Measurements from ENCODE around the gene MORC4. TPM values are rescaled to one million over a fixed set of nuclear protein-coding genes. Genes with fewer than 3 reads are reported as not detected.

The MORC4 gene
- polyA plus RNA-seq, 1 donor from 2014 or later, result 4.2 TPM

DNA sequence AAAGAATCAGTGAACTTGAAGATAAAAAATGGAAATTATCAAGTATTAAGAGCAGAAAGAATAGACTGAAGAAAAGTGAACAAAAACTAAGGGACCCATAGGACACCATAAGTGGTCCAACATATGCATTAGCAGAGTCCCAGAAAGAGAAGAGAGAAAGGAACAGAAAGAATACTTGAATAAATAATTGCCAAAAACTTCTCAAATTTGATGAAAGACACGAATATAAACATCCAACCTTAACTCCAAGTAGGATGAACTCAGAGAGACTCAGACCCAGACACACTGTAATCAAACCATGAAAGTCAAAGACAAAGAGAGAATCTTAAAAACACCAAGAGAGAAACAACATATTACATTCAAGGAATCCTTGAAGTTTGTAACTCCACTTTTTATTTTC lies 35.7 kb downstream of the MORC4 start:
- peaks cover 12% of the 10 kb centered on the region for H3K36me3 Mint-ChIP-seq

DNA sequence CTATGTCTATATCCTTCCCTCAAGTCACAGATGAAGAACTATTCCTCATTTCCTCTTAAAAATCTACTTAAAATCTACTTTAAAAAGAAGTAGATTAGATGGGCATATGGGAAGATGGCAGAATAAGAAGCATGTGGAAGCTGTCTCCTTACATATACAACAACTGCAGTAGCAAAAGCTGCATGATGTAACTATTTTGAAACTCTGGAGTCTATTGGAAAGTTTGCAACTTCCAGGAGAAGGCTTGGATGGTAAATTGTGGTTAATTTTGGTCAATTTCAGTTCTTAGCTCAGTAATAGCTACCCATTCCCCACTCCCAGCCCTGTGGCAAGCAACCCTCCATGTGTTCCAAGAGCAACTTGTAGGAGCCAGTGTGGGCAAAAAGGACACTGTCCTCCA lies 36.9 kb downstream of the MORC4 start:
- H3K27me3 Mint-ChIP-seq, result no peaks in the 10 kb centered on the region
- peaks cover 10% of the 10 kb centered on the region for H3K36me3 Mint-ChIP-seq
- H3K4me3 Mint-ChIP-seq, result no peak overlapping the region
- no peak overlapping the region for H3K27ac Mint-ChIP-seq
- H3K4me1 Mint-ChIP-seq, result peaks cover 0 to 3% (median 0%) of the 10 kb centered on the region in 3 donors
- no peaks in the 10 kb centered on the region for H3K9me3 Mint-ChIP-seq

More for the DNA sequence above, 35.7 kb downstream of the MORC4 start:
- Mint-ChIP-seq H3K4me3 (no peak overlapping the region), H3K27me3 (no peaks in the 10 kb centered on the region), H3K27ac (no peak overlapping the region), H3K9me3 (no peaks in the 10 kb centered on the region), H3K4me1 (peaks cover 0 to 3% (median 0%) of the 10 kb centered on the region in 3 donors)

DNA sequence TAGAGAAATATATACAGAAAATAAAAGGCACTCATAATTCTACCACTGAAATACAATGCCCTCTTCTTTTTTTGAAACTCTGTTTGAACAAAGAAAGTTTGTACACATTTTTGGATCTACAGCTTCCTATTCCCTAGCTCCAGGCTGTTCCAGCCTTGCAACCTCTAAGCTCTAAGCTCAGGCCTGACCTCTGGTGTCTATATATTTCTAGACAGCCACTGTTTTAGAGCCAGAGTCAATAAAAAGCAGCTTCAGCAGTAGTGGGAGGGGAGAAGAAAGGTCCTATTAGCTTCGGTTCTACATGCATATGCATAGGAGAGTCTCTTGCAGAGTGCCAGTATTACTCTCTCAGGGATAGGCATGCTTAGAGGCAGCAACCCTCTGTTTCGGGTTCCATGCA lies 40.1 kb downstream of the MORC4 start:
- Mint-ChIP-seq H3K27me3 (no peaks in the 10 kb centered on the region), H3K27ac (no peak overlapping the region), H3K4me1 (peaks cover 0 to 3% (median 0%) of the 10 kb centered on the region in 3 donors), H3K4me3 (no peak overlapping the region), H3K36me3 (peaks cover 8% of the 10 kb centered on the region), H3K9me3 (no peaks in the 10 kb centered on the region)

DNA sequence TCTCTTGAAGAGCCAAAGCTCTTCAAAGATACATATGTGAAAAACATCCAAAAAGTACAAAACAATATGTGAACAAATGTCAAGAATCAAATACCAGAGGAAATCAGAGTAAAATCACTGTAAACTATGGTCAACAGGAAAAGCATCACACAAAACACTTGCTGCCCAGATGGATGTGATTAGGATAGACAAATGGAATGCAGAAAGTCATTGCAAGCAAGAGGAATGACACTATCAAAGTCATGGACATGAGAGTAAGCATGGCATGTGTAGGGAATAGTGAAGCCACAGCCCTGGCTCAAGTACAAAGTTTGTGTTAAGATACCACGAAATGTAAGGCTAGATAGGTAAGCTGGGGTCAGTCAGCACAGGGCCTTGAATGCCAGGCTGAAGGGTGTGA lies 42.2 kb downstream of the MORC4 start:
- Mint-ChIP-seq H3K36me3 (peaks cover 3% of the 10 kb centered on the region), H3K27ac (no peak overlapping the region), H3K9me3 (no peaks in the 10 kb centered on the region), H3K4me3 (no peak overlapping the region), H3K4me1 (no peaks in the 10 kb centered on the region), H3K27me3 (no peaks in the 10 kb centered on the region)

DNA sequence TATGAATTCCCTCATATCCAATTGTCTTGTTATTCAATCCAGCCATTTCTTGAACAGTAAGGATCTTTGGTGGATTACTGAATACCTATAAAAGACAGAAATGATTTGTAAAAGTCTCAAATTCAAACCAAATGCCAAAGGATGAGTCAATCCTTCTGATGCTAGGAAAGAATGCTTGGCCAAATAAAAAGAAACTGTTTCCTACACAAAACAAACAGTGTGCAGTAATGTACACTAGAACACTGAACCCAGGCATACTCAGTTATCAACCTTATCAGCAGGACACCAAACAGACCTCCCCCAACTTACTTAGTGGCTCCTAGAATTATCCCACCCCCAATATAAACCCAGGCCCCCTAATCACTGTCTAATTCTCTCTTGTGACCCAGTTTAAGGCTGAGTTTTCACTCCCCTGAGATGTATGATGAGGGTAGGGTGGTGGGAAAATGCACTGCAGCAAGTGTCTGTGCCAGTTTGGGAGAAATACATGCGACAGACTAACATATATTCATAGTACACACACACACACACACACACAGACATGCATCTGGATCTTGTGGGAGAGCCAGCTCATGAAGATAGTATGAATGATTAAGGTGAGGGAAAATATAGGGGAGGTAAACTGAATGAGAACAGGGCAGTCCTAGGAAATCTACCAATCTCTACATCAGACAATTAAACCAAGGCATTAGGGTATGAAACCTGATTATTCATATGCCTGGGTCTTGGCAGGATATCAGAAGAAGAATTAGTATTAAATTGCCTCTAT lies 44.8 kb downstream of the MORC4 start:
- Mint-ChIP-seq H3K27ac (no peak overlapping the region), H3K9me3 (no peaks in the 10 kb centered on the region), H3K27me3 (no peaks in the 10 kb centered on the region), H3K4me3 (no peak overlapping the region), H3K4me1 (no peaks in the 10 kb centered on the region), H3K36me3 (no peaks in the 10 kb centered on the region)

DNA sequence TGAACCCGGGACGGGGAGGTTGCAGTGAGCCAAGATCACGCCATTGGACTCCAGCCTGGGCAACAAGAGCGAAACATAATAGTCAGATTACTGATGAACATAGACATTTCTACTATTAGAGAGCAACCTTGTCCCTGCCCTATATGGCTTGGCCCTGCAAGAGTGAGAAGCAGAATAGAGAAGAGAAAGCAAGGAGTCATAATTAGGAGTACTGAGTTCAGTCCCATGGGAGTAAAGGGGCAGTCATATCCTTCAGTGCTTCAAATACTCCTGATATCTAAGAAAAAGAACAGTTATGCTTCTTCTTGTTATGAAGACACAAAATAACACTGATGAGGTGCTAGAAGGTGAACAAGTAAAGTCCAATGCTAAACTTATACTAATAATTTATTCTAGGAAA lies 46.0 kb downstream of the MORC4 start:
- no peaks in the 10 kb centered on the region for H3K27me3 Mint-ChIP-seq
- no peaks in the 10 kb centered on the region for H3K4me1 Mint-ChIP-seq
- no peaks in the 10 kb centered on the region for H3K36me3 Mint-ChIP-seq
- no peak overlapping the region for H3K27ac Mint-ChIP-seq
- H3K4me3 Mint-ChIP-seq, result no peak overlapping the region
- no peaks in the 10 kb centered on the region for H3K9me3 Mint-ChIP-seq

DNA sequence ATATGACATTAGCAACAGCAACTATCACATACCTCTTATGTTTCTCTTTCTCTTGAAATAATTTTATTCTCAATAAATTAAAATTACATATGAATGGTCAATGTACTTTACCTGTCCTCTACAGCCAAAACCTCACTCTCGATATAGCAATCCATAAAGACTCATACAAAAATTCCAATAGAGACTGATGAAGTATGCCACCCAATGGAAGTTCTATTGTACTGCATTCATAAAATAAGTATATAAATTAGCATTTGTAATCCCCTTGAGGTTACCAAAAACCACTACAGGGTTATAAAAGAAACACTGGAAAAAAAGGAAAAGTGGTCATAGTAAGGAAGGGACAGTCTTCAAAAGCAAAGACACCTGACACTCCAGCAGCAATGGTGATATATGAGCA lies 47.0 kb downstream of the MORC4 start:
- H3K9me3 Mint-ChIP-seq, result no peaks in the 10 kb centered on the region
- H3K4me3 Mint-ChIP-seq, result no peak overlapping the region
- H3K27me3 Mint-ChIP-seq, result no peaks in the 10 kb centered on the region
- no peak overlapping the region for H3K27ac Mint-ChIP-seq
- H3K36me3 Mint-ChIP-seq, result no peaks in the 10 kb centered on the region
- no peaks in the 10 kb centered on the region for H3K4me1 Mint-ChIP-seq

DNA sequence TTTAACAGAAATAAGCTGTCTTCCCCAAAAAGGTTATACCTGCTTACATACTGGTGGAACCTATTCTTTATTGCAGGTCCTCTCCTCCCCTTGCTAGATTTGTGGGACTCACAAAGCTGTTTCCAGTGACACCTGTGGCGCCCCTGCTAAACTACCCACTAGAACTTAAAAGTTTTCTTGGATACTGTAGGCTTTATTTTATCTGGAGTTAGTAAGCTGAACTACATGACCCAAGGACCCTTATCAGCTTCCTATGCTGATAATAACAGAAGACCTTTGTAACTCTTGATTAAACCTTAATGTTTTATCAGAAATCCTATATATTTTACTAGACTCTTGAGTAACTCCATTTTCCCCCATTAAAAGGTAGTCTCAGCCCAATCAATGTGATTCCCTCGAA lies 47.5 kb downstream of the MORC4 start:
- no peaks in the 10 kb centered on the region for H3K9me3 Mint-ChIP-seq
- H3K36me3 Mint-ChIP-seq, result no peaks in the 10 kb centered on the region
- no peaks in the 10 kb centered on the region for H3K4me1 Mint-ChIP-seq
- no peak overlapping the region for H3K4me3 Mint-ChIP-seq
- H3K27ac Mint-ChIP-seq, result no peak overlapping the region
- no peaks in the 10 kb centered on the region for H3K27me3 Mint-ChIP-seq

DNA sequence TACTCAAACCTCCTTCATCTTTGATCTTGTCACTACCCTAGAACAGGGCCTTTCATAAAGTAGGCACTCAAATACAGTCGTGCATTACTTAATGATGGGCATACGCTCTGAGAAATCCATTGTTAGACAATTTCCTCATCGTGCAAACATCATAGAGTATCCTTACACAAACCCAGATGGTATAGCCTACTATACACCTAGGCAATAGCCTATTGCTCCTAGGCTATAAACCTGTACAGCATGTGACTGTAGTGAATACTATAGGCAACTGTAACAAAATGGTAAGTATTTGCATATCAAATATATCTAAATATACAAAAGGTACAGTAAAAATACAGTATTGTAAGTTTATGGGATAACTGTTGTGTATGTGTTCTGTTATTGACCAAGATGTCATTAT lies 47.9 kb downstream of the MORC4 start:
- Mint-ChIP-seq H3K9me3 (no peaks in the 10 kb centered on the region), H3K27ac (no peak overlapping the region), H3K4me3 (no peak overlapping the region), H3K36me3 (no peaks in the 10 kb centered on the region), H3K27me3 (no peaks in the 10 kb centered on the region), H3K4me1 (no peaks in the 10 kb centered on the region)

DNA sequence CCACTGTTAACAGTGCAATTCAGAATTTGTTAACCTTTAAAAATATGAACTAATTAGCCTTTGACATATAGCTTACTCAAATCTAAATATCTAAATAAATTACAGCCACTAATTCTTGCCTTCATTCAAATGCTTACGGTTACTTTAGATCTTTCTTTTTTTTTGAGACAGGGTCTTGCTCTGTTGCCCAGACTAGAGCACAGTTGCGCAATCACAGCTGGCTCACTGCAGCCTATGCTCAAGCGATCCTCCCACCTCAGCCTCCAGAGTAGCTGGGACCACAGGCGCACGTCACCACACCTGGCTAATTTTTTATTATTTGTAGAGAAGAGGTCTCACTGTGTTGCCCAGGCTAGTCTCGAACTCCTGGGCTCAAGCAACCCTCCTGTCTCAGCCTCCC lies 48.8 kb downstream of the MORC4 start:
- Mint-ChIP-seq H3K27ac (no peak overlapping the region), H3K4me1 (no peaks in the 10 kb centered on the region), H3K36me3 (no peaks in the 10 kb centered on the region), H3K4me3 (no peak overlapping the region), H3K27me3 (peaks cover 1% of the 10 kb centered on the region), H3K9me3 (no peaks in the 10 kb centered on the region)

DNA sequence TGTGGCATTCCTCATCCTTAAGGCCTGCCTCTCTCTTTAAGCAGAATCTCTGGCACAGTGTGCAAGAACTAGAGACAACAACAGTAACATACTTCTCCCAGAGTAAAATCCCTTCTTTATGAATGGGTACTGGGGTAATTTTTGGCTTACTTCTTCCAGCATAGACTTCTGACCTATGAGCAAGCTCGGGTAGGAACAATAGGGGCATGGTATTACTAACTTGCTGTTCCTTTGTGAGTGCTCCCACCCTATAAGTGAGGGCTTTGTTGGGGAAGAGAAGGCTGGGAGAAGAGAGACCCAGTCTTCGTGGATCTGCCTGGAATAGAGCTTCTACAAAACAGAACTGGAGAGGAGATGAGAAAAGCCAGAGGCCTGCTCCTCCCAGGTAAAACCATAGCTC lies 49.6 kb downstream of the MORC4 start:
- Mint-ChIP-seq H3K27me3 (peaks cover 1% of the 10 kb centered on the region), H3K4me1 (no peaks in the 10 kb centered on the region), H3K27ac (no peak overlapping the region), H3K4me3 (no peak overlapping the region), H3K9me3 (no peaks in the 10 kb centered on the region), H3K36me3 (no peaks in the 10 kb centered on the region)

DNA sequence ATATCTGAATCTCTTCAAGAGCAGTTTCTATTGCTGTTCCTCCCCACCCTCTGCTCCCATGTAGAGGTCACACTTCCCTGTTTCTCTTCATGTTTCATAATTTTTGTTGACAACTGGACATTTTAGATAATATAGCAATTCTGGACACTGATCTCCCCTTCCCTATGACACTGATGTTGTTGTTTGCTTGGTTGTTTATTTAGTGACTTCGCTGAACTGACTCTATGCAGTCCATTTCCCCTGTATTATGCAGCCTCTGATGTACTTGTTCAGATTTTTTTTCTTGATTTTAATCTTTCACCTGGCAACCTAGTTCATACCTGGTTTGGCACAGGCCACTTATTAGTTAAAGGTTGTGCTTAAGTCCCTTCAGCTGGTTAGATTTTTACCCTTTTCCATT lies 50.6 kb downstream of the MORC4 start:
- no peaks in the 10 kb centered on the region for H3K4me1 Mint-ChIP-seq
- no peak overlapping the region for H3K4me3 Mint-ChIP-seq
- peaks cover 1% of the 10 kb centered on the region for H3K27me3 Mint-ChIP-seq
- no peaks in the 10 kb centered on the region for H3K9me3 Mint-ChIP-seq
- H3K27ac Mint-ChIP-seq, result no peak overlapping the region
- no peaks in the 10 kb centered on the region for H3K36me3 Mint-ChIP-seq

DNA sequence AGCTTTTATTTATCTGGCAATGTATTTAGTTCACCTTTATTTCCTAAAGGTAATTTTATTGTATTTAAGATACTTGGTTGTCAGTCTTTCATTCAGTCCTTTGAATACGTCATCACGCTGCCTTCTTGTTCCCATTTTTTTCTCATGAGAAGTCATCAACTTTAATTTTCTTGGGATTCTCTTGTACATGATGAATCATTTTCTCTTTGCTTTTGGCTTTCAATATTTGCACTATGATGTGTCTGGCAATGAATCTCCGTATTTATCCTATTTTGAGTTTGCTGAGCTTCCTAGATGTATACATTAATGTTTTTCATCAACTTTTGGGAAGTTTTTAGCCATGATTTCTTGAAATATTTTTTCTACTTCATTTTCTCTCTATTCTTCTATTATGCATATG lies 51.4 kb downstream of the MORC4 start:
- H3K4me3 Mint-ChIP-seq, result no peak overlapping the region
- no peaks in the 10 kb centered on the region for H3K36me3 Mint-ChIP-seq
- H3K4me1 Mint-ChIP-seq, result no peaks in the 10 kb centered on the region
- peaks cover 1% of the 10 kb centered on the region for H3K27me3 Mint-ChIP-seq
- no peaks in the 10 kb centered on the region for H3K9me3 Mint-ChIP-seq
- H3K27ac Mint-ChIP-seq, result no peak overlapping the region

DNA sequence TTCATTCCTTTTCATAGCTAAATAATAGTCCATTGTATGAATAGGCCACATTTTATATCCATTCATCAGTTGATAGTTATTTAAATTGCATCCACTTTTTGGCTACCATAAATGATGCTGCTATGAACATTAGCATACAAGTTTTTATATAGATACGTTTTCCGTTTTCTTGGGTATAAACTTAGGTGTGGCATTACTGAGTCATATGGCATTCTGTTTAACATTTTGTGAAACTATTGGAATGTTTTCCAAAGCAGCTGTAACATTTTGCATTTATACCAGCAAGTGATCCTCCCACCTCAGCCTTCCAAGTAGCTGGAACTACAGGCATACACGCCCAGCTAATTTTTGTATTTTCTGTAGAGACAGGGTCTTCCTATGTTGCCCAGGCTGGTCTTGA lies 53.5 kb downstream of the MORC4 start:
- no peaks in the 10 kb centered on the region for H3K36me3 Mint-ChIP-seq
- H3K9me3 Mint-ChIP-seq, result no peaks in the 10 kb centered on the region
- H3K27ac Mint-ChIP-seq, result no peak overlapping the region
- H3K27me3 Mint-ChIP-seq, result peaks cover 1% of the 10 kb centered on the region
- no peaks in the 10 kb centered on the region for H3K4me1 Mint-ChIP-seq
- no peak overlapping the region for H3K4me3 Mint-ChIP-seq

DNA sequence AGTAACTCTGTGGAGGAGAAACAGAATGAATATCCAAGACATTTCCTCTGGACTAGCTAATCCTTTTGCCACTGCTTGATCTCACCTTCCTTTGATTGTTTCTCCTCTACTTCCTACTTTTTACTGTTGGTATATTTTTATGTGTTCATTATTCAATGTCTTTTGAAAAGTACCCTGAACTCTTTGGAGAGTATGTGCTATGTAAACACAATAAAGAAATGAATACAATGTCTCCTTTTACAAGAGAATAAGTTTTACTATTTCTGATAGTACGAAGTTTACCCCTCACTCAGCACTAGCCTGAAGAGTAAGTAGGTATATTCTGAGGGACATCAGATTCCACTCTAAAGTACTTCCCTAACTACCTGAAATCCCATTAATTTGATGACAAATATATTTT lies 59.9 kb downstream of the MORC4 start:
- H3K9me3 Mint-ChIP-seq, result no peaks in the 10 kb centered on the region
- no peak overlapping the region for H3K27ac Mint-ChIP-seq
- no peaks in the 10 kb centered on the region for H3K27me3 Mint-ChIP-seq
- H3K4me3 Mint-ChIP-seq, result no peak overlapping the region
- no peaks in the 10 kb centered on the region for H3K36me3 Mint-ChIP-seq
- no peaks in the 10 kb centered on the region for H3K4me1 Mint-ChIP-seq

DNA sequence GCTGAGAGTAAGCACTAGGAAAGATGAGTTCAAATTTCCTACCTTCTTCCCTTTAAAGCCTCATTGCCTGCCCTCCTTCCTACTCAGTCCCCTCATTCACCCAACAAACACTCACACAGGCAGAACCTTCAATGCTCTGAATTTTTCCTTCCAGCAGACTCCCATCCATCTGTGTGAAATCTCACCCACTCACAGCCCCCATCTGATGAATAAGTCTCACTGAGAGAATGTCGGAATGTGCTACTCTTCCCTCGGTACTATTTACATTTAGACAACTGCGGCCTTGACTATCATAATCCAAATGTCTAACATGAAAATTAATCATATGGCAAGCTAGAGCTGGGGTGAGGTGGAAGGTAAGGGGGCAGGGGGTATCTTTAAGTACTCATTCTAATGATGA lies 60.4 kb downstream of the MORC4 start:
- H3K27me3 Mint-ChIP-seq, result no peaks in the 10 kb centered on the region
- H3K27ac Mint-ChIP-seq, result no peak overlapping the region
- H3K4me3 Mint-ChIP-seq, result no peak overlapping the region

More for the DNA sequence above, 60.4 kb downstream of the MORC4 start:
- H3K9me3 Mint-ChIP-seq, result no peaks in the 10 kb centered on the region
- H3K4me1 Mint-ChIP-seq, result no peaks in the 10 kb centered on the region
- no peaks in the 10 kb centered on the region for H3K36me3 Mint-ChIP-seq

Data from IgD-negative memory B cell (primary cell).